HG03342 (cell line): ENCODE data around the gene FAM156A.
"Not testable (repeated sequence)": the region's sequence is repeated elsewhere in the genome, so short reads cannot be mapped to it uniquely, and the experiment has no call there.

Experiments
- ATAC-seq: cut with Tn5 transposase; IDR thresholded peaks from one replicate; pipeline ENCODE4 v1.9.1; 2021; ENCODE audit warnings: mild to moderate bottlenecking, moderate library complexity; ENCODE audit not compliant: unreplicated experiment

The FAM156A gene

GRCh38 chrX:52907137-52907536, 51.2 kb downstream of the FAM156A start:
- not testable (repeated sequence) for ATAC-seq

GRCh38 chrX:52906072-52906471, 52.2 kb downstream of the FAM156A start:
- not testable (repeated sequence) for ATAC-seq

GRCh38 chrX:52905531-52905930, 52.8 kb downstream of the FAM156A start:
- ATAC-seq, result not testable (repeated sequence)
